IMR-90 (cell line): ENCODE measurements around the gene PAK5. TPM values are rescaled to one million over a fixed set of nuclear protein-coding genes. Genes with fewer than 3 reads are reported as not detected.

ENCODE experiments used
- ATAC-seq: fragments of 200-7000 bp; cut with Tn5 transposase; 2 replicates; pipeline ENCODE4 v1.9.1; 2020; ENCODE audit warnings: low read depth, mild to moderate bottlenecking, moderate library complexity
- BruUV-seq: library from RNA; stranded (reverse); fragments of 400-500 nt; replicated peaks from 2 replicates; lab custom pipeline; 2021; lab: Mats Ljungman, UMichigan
- CTCF ChIA-PET: fragments of 300-600 bp; formaldehyde crosslinking; extraction: SDS; loops from one replicate; lab custom pipeline; 2021; ENCODE audit warnings: antibody characterized with exemption; lab: Yijun Ruan, JAX
- POLR2A ChIA-PET: fragments of 300-600 bp; sonication (Branson Sonifier 250); formaldehyde crosslinking; loops from one replicate; lab custom pipeline; 2022; ENCODE audit warnings: antibody characterized with exemption; ENCODE audit not compliant: unreplicated experiment; lab: Charles Lee
- DNase-seq: peaks from one replicate; pipeline ENCODE4 v3.0.0; 2013
- H2AFZ ChIP-seq: replicated peaks from 2 replicates; pipeline ENCODE3; 2013; ENCODE audit warnings: low read length, mild to moderate bottlenecking; ENCODE audit not compliant: poor library complexity
- H2AK5ac ChIP-seq: 2 replicates; pipeline ENCODE4 v1.6.1; 2013; ENCODE audit warnings: low read depth, low read length, inconsistent platforms
- H2AK9ac ChIP-seq: replicated peaks from 2 replicates; pipeline ENCODE3; 2013; ENCODE audit warnings: mild to moderate bottlenecking, low read depth, low read length, moderate library complexity; ENCODE audit not compliant: poor library complexity
- H2BK120ac ChIP-seq: 2 replicates; pipeline ENCODE4 v1.6.1; 2013; ENCODE audit warnings: low read depth, low read length, inconsistent platforms
- H2BK15ac ChIP-seq: 3 replicates; pipeline ENCODE4 v1.6.1; 2013; ENCODE audit warnings: low read depth, low read length, inconsistent platforms
- H2BK20ac ChIP-seq: 2 replicates; pipeline ENCODE4 v1.6.1; 2013; ENCODE audit warnings: low read depth, mild to moderate bottlenecking, inconsistent platforms, low read length, moderate library complexity
- H2BK5ac ChIP-seq: 2 replicates; pipeline ENCODE4 v1.6.1; 2013; ENCODE audit warnings: mild to moderate bottlenecking, low read depth, low read length, inconsistent platforms; ENCODE audit not compliant: poor library complexity, severe bottlenecking
- H3K14ac ChIP-seq: replicated peaks from 2 replicates; pipeline ENCODE4 v1.6.1; 2013; ENCODE audit warnings: low read depth, low read length, inconsistent platforms
- H3K18ac ChIP-seq: 2 replicates; pipeline ENCODE4 v1.6.1; 2013; ENCODE audit warnings: low read depth, low read length, control low read depth
- H3K23ac ChIP-seq: 2 replicates; pipeline ENCODE4 v1.6.1; 2013; ENCODE audit warnings: low read depth, low read length, inconsistent platforms
- H3K27ac ChIP-seq: 2 replicates; pipeline ENCODE4 v1.5.1; 2013; ENCODE audit warnings: mild to moderate bottlenecking, control low read depth, low read length; ENCODE audit not compliant: insufficient read depth
- H3K27me3 ChIP-seq: 2 replicates; pipeline ENCODE4 v1.6.1; 2013; ENCODE audit warnings: low read length; ENCODE audit not compliant: control insufficient read depth, insufficient read depth
- H3K36me3 ChIP-seq: 2 replicates; pipeline ENCODE4 v1.6.1; 2013; ENCODE audit warnings: low read length, mixed read lengths; ENCODE audit not compliant: control insufficient read depth, insufficient read depth
- H3K4ac ChIP-seq: 2 replicates; pipeline ENCODE4 v1.6.1; 2013; ENCODE audit warnings: low read depth, low read length, inconsistent platforms
- H3K4me1 ChIP-seq: 2 replicates; pipeline ENCODE4 v1.6.1; 2013; ENCODE audit warnings: low read length, mixed read lengths; ENCODE audit not compliant: control insufficient read depth, insufficient read depth
- H3K4me2 ChIP-seq: 2 replicates; pipeline ENCODE4 v1.6.1; 2013; ENCODE audit warnings: low read depth, mild to moderate bottlenecking, control low read depth, low read length, moderate library complexity
- H3K4me3 ChIP-seq: 2 replicates; pipeline ENCODE4 v1.5.1; 2013; ENCODE audit warnings: low read depth, mild to moderate bottlenecking, control low read depth, low read length, moderate library complexity; ENCODE audit not compliant: insufficient read depth
- H3K56ac ChIP-seq: 2 replicates; pipeline ENCODE4 v1.6.1; 2013; ENCODE audit warnings: low read length, inconsistent platforms; ENCODE audit not compliant: insufficient read depth; ENCODE audit errors: extremely low read depth
- H3K79me1 ChIP-seq, 2 experiments: 2 replicates each; pipeline ENCODE4 v1.6.1; 2013; ENCODE audit warnings: low read length in 2 of 2, inconsistent platforms in 1 of 2, low read depth in 1 of 2
- H3K9ac ChIP-seq: 2 replicates; pipeline ENCODE4 v1.6.1; 2013; ENCODE audit warnings: low read depth, low read length, control low read depth
- H3K9me1 ChIP-seq: 2 replicates; pipeline ENCODE4 v1.6.1; 2013; ENCODE audit warnings: low read length, inconsistent platforms; ENCODE audit not compliant: insufficient read depth
- H3K9me3 ChIP-seq: 2 replicates; pipeline ENCODE4 v1.6.1; 2013; ENCODE audit warnings: low read length; ENCODE audit not compliant: control insufficient read depth, insufficient read depth
- H4K20me1 ChIP-seq: 2 replicates; pipeline ENCODE4 v1.6.1; 2013; ENCODE audit warnings: low read length, inconsistent platforms; ENCODE audit not compliant: insufficient read depth
- H4K5ac ChIP-seq: 2 replicates; pipeline ENCODE4 v1.6.1; 2013; ENCODE audit warnings: mild to moderate bottlenecking, low read depth, low read length, control low read depth
- H4K8ac ChIP-seq, 2 experiments: 2 replicates each; pipeline ENCODE4 v1.6.1; 2013; ENCODE audit warnings: low read depth in 2 of 2, low read length in 2 of 2, control low read depth in 1 of 2, inconsistent platforms in 1 of 2
- H4K91ac ChIP-seq: 2 replicates; pipeline ENCODE4 v1.6.1; 2013; ENCODE audit warnings: low read depth, low read length, inconsistent platforms; ENCODE audit not compliant: insufficient read depth
- CEBPB ChIP-seq: IDR thresholded peaks from 2 replicates; pipeline ENCODE4 v1.6.1; 2012; ENCODE audit warnings: low read depth, low read length, improper control_type of control experiment
- FOS ChIP-seq: fragments of 150-350 bp; IDR thresholded peaks from 2 replicates; pipeline ENCODE4 v1.6.1; 2016; ENCODE audit warnings: low read depth, low read length
- MXI1 ChIP-seq: IDR thresholded peaks from 2 replicates; pipeline ENCODE4 v1.6.1; 2012; ENCODE audit warnings: low read depth, mild to moderate bottlenecking, low read length, moderate library complexity, borderline replicate concordance
- NFE2L2 ChIP-seq: fragments of 150-350 bp; IDR thresholded peaks from 2 replicates; pipeline ENCODE4 v1.6.1; 2016; ENCODE audit warnings: low read depth, mild to moderate bottlenecking, low read length
- dilution Hi-C: fragments of 300-500 bp; cut with HindIII; formaldehyde crosslinking; loops from one replicate; pipeline ENCODE4 v1.14.3; 2018; ENCODE audit warnings: low sequenced_read_pairs; ENCODE audit not compliant: unreplicated experiment
- in situ Hi-C: fragments of 300-500 bp; cut with MboI; formaldehyde crosslinking; loops from 3 replicates; pipeline ENCODE4 v1.14.3; 2019; ENCODE audit warnings: low sequenced_read_pairs, inconsistent platforms, mixed read lengths
- intact Hi-C: fragments of 100-400 bp; cut with micrococcal nuclease; formaldehyde crosslinking; loops from 2 replicates; pipeline ENCODE4 v1.10.0; 2022
- polyA plus RNA-seq, 3 experiments: library from polyadenylated mRNA; depleted of rRNA; stranded (reverse); fragments of >200 nt; gene quantifications; 2 replicates each; pipeline ENCODE4 v1.2.3, GENCODE V29; 2012; ENCODE audit warnings: low replicate concordance in 1 of 3
- total RNA-seq: library from RNA; depleted of rRNA; stranded (reverse); fragments of >200 nt; gene quantifications from 2 replicates; pipeline ENCODE4 v1.2.3, GENCODE V29; 2012

The PAK5 gene
- total and polyA plus RNA-seq, 2 of the 4 experiments (the other 2 are of a cell fraction) = not detected

DNA sequence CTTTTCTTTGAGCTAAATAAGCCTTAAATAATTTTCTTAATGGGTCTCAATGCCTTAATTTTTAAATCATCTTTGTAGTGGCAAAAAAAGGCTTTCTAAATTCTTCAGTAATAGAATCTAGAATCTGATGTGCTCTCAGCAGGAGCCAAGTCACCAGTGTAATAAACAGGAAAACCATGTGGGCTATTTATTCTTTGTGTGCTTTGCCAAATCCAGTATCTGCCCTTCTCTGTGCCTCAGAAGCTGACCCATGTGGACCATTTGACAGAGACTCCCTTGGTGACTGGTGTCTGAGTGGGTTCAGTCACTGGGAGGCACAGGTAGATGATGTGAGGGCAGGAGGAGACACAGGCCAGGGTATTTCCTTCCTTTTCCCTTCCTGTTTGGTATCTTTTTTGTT, 152.9 kb downstream of the PAK5 start:
- Histone ChIP-seq H2BK15ac (no peak overlapping the region), H4K91ac (no peak overlapping the region), H3K79me1 (no peaks in the 10 kb centered on the region), H3K14ac (no peak overlapping the region), H3K9me1 (no peaks in the 10 kb centered on the region), H2AK5ac (no peak overlapping the region), H3K4me2 (no peak overlapping the region), H3K9ac (no peak overlapping the region), H4K20me1 (no peaks in the 10 kb centered on the region), H3K4me3 (no peak overlapping the region), H2AK9ac (no peak overlapping the region), H3K9me3 (no peaks in the 10 kb centered on the region), H3K18ac (no peak overlapping the region), H3K4ac (no peak overlapping the region), H3K36me3 (no peaks in the 10 kb centered on the region), H3K23ac (no peak overlapping the region), H2BK20ac (no peak overlapping the region), H3K27ac (no peak overlapping the region), H2BK5ac (no peak overlapping the region), H2AFZ (no peak overlapping the region), H2BK120ac (no peak overlapping the region), H3K56ac (no peak overlapping the region), H4K8ac (no peak overlapping the region), H3K27me3 (no peaks in the 10 kb centered on the region), H4K5ac (no peak overlapping the region), H3K4me1 (no peaks in the 10 kb centered on the region)
- no TSS peak for BruUV-seq
- ChIA-PET POLR2A (no interaction called here), CTCF (no interaction called here)
- intact Hi-C loops (no loop called here), dilution Hi-C loops (no loop called here), in situ Hi-C loops (no loop called here)
- ATAC-seq (no peak), DNase-seq (no peak)
- TF ChIP-seq NFE2L2 = no peak
- no peak for TF ChIP-seq CEBPB
- no peak for TF ChIP-seq MXI1
- TF ChIP-seq FOS = no peak
